Fibroblast of the aortic adventitia (primary cell): Measurements from ENCODE around the gene CCL20. TPM values are rescaled to one million over a fixed set of nuclear protein-coding genes. Genes with fewer than 3 reads are reported as not detected.

ENCODE experiments used
- DNase-seq: peaks from one replicate; pipeline ENCODE4 v3.0.0-alpha.2; 2010; ENCODE audit warnings: low read depth
- H3K4me3 ChIP-seq: 2 replicates; pipeline ENCODE4 v1.5.1; 2011; ENCODE audit warnings: low read depth, mild to moderate bottlenecking, control low read depth, low read length, moderate library complexity
- CTCF ChIP-seq: IDR thresholded peaks from 2 replicates; pipeline ENCODE4 v1.5.1; 2011; ENCODE audit warnings: mild to moderate bottlenecking, low read length, control low read depth, inconsistent platforms; ENCODE audit not compliant: insufficient read depth
- total RNA-seq: library from RNA; depleted of rRNA; stranded (reverse); fragments of >200 nt; gene quantifications from 2 replicates; pipeline ENCODE4 v1.2.3, GENCODE V29; 2012; ENCODE audit warnings: low replicate concordance

The CCL20 gene
- total RNA-seq, 1 donor, result not detected

- no peak for DNase-seq
- no peak for TF ChIP-seq CTCF
- no peak overlapping the region for H3K4me3 ChIP-seq
Measured at GRCh38 chr2:227774011-227774624, 39.5 kb upstream of the CCL20 start.

GRCh38 chr2:227774895-227775842, 38.5 kb upstream of the CCL20 start:
- TF ChIP-seq CTCF, result no peak
- no peak for DNase-seq
- H3K4me3 ChIP-seq, result no peak overlapping the region

- no peak overlapping the region for H3K4me3 ChIP-seq
- no peak for DNase-seq
- TF ChIP-seq CTCF, result no peak
Measured at GRCh38 chr2:227780981-227781615, 32.5 kb upstream of the CCL20 start.

GRCh38 chr2:227781841-227782240, 31.8 kb upstream of the CCL20 start:
- no peak for DNase-seq
- H3K4me3 ChIP-seq, result no peak overlapping the region
- TF ChIP-seq CTCF, result no peak

GRCh38 chr2:227782804-227783203, 30.8 kb upstream of the CCL20 start:
- DNase-seq, result no peak
- no peak overlapping the region for H3K4me3 ChIP-seq
- no peak for TF ChIP-seq CTCF

- no peak for DNase-seq
- no peak overlapping the region for H3K4me3 ChIP-seq
- no peak for TF ChIP-seq CTCF
Measured at GRCh38 chr2:227783404-227784138, 30.1 kb upstream of the CCL20 start.
